Sigmoid colon (tissue), 4 donors: ENCODE results near the gene PRMT7.

Source experiments
- CTCF ChIP-seq, 4 experiments: fragments of 450-650 bp in 3 of 4; fragments of 200-600 bp in 1 of 4; IDR thresholded peaks; one replicate each; pipeline ENCODE4 v1.5.1; 2016 to 2019; ENCODE audit warnings: antibody characterized with exemption in 4 of 4, mild to moderate bottlenecking in 3 of 4, moderate library complexity in 2 of 4
- EP300 ChIP-seq, 4 donors: sonication (generic); formaldehyde crosslinking; IDR thresholded peaks; one replicate each; pipeline ENCODE4 v1.6.1; 2017; ENCODE audit warnings: antibody characterized with exemption in 4 of 4
- POLR2A ChIP-seq, 2 donors: fragments of 450-650 bp; IDR thresholded peaks; one replicate each; pipeline ENCODE4 v1.6.1; 2016; ENCODE audit warnings: antibody characterized with exemption in 2 of 2, mild to moderate bottlenecking in 2 of 2, moderate library complexity in 2 of 2
- POLR2AphosphoS5 ChIP-seq, 4 donors: sonication (generic); formaldehyde crosslinking; IDR thresholded peaks; one replicate each; pipeline ENCODE4 v1.6.1; 2017; ENCODE audit warnings: antibody characterized with exemption in 4 of 4

- TF ChIP-seq CTCF (IDR thresholded peaks at IDR 0.05) (no peak), POLR2A (IDR thresholded peaks at IDR 0.05) (no peak), POLR2AphosphoS5 (IDR thresholded peaks at IDR 0.05) (no peak), EP300 (IDR thresholded peaks at IDR 0.05) (no peak)
These were observed 65.2 kb downstream of the PRMT7 start for GRCh38 chr16:68375801-68376536.
